Activated naive CD4-positive, alpha-beta T cell treated with anti-CD3 and anti-CD28 coated beads for 36 hours (primary cell): Measurements from ENCODE around the gene OXER1. TPM values are rescaled to one million over a fixed set of nuclear protein-coding genes. Genes with fewer than 3 reads are reported as not detected.

Experiments used
- CTCF ChIA-PET: fragments of 350-600 bp; sonication (Branson Sonifier 250); formaldehyde crosslinking; loops from one replicate; lab custom pipeline; 2021; ENCODE audit warnings: antibody characterized with exemption; lab: Charles Lee
- DNase-seq: peaks from one replicate; pipeline ENCODE4 v3.0.0-alpha.2; 2020
- H3K27ac Mint-ChIP-seq: one replicate; pipeline ENCODE4 v1.8.0; 2021; ENCODE audit warnings: mild to moderate bottlenecking, mixed read lengths
- H3K27me3 Mint-ChIP-seq: one replicate; pipeline ENCODE4 v1.8.0; 2021; ENCODE audit warnings: low read depth, mixed read lengths
- H3K36me3 Mint-ChIP-seq: one replicate; pipeline ENCODE4 v1.8.0; 2021; ENCODE audit warnings: low read depth, mixed read lengths
- H3K4me1 Mint-ChIP-seq: one replicate; pipeline ENCODE4 v1.8.0; 2021; ENCODE audit warnings: low read depth, mixed read lengths
- H3K4me3 Mint-ChIP-seq: one replicate; pipeline ENCODE4 v1.8.0; 2021; ENCODE audit warnings: mild to moderate bottlenecking, moderate library complexity, mixed read lengths
- H3K9me3 Mint-ChIP-seq: one replicate; pipeline ENCODE4 v1.8.0; 2021; ENCODE audit warnings: mixed read lengths
- intact Hi-C: fragments of 100-400 bp; cut with micrococcal nuclease; formaldehyde crosslinking; loops from one replicate; pipeline ENCODE4 v1.15.1; 2023
- total RNA-seq, 2 experiments: library from RNA; stranded (reverse); gene quantifications; one replicate each; pipeline ENCODE4 v1.2.3, GENCODE V29; 2021

The OXER1 gene
- total RNA-seq, 2 experiments from 2014 or later, result 0.14 TPM; not detected in 1

DNA sequence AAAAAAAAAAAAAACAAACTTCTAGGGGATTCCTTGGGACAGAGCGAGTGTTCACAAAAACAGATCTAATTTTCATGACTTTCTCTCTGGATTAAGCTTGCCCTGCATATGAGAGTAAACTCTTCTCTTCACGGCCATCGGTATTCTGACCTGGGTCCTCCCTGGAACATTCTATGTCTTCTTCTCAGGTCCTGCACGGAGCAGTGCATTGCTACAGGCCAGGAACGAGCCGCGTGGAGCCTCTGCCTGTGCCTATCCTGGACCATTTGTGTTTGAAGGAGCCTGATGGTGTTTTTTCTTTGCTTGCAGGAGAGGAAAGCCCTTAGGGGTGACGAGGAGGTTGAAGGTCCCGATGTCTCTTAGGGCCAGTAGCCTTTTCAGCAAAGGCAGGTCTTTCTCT, 1.8 kb upstream of the OXER1 start:
- CTCF ChIA-PET, result no interaction called here
- no peak for DNase-seq
- H3K4me3 Mint-ChIP-seq, result no peak overlapping the region

DNA sequence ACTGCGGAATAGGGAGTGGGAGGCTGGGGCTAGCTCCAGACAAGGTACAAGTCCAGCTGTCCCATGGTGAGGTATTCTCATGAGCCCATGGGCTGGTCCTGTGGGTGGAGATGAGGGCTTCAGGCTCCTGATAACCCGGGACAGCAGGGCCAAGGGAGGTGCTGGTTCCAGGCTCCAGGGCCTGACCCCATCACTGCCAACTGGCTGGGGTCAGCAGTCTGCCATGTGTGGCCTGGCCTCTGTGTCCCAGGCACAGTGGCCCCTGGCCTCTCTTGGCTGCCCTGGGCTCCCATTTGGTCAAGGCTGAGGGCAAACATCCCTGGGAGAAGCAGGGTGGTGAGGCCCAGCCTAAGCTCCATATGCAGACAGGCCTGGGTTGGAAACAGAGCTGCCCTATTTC, 966 bp upstream of the OXER1 start:
- H3K4me3 Mint-ChIP-seq, result no peak overlapping the region
- no peak overlapping the region for H3K27ac Mint-ChIP-seq
- no peaks in the 10 kb centered on the region for H3K4me1 Mint-ChIP-seq
- intact Hi-C loops, result no loop called here
- no peaks in the 10 kb centered on the region for H3K27me3 Mint-ChIP-seq
- no peaks in the 10 kb centered on the region for H3K9me3 Mint-ChIP-seq
- CTCF ChIA-PET, result no interaction called here
- no peak for DNase-seq
- H3K36me3 Mint-ChIP-seq, result no peaks in the 10 kb centered on the region

More for the DNA sequence above, 1.8 kb upstream of the OXER1 start:
- Mint-ChIP-seq H3K27me3 (no peaks in the 10 kb centered on the region), H3K27ac (no peak overlapping the region), H3K4me1 (no peaks in the 10 kb centered on the region), H3K36me3 (no peaks in the 10 kb centered on the region), H3K9me3 (no peaks in the 10 kb centered on the region)
- intact Hi-C loops, result no loop called here

DNA sequence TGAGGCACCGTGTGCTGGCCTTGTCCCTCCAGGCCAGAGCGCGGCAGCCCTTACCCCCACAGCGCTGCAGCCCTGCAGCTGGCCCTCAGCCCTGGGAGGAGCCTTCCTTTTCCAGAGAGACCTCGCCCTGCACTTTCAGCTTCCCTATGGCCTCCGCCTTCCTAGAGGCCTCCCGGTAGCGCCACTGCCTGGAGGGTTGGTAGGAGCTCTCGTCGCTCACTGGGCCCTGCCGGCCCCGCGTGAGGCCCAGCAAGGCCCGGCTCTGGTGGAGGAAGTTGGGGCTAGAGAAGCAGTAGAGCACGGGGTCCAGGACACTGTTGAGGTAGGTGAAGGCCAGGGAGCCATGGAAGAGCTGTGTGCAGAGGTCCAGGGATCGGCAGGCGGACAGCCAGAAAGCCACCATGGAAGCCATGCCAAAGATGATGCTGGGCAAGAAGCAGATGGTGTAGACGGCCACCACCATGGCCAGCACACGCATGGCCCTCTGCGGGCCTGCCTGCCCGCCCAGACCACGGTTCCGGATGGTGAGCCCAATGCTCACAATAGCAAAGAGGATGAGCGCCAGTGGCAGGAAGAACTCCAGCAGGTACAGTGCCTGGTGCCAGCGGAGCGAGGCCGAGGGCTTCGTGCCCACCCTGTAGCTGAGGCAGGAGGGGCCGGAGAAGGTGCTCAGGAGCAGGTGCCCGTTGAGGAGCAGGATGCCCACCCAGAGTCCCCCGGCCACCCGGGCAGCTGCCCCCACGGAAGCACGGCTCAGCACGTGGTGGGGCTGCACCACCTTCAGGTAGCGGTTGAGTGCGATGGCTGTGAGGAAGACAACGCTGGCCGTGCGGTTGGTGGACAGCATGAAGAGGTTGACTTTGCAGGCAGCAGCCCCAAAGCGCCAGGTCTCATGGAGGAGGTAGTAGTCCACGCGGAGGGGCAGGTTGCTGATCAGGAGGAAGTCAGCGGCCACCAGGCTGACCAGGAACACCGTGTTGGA, 821 bp downstream of the OXER1 start:
- intact Hi-C loops, result no loop called here
- no peak overlapping the region for H3K27ac Mint-ChIP-seq

DNA sequence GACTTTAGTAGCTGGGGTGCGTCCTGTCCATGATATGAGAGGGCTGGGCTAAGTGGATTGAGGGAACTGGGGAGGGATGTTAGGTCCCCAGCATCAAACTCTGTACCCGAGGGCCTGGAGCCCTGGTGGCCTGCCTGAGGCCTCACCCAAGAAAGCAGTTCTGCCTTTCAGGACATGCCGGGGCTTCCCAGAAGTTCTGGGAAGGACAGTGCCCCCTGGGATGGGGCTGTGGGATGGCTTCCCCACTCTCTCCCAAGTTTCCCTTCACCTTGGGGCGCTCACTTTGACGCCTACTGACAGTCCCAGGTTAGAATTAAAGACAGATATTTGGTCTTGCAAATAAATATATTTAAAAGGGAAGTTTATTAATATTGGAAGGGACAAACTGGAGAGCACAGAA, 1.8 kb downstream of the OXER1 start:
- Mint-ChIP-seq H3K4me3 (no peak overlapping the region), H3K27me3 (no peaks in the 10 kb centered on the region), H3K9me3 (no peaks in the 10 kb centered on the region), H3K4me1 (no peaks in the 10 kb centered on the region), H3K27ac (no peak overlapping the region), H3K36me3 (no peaks in the 10 kb centered on the region)
- DNase-seq, result no peak
- CTCF ChIA-PET, result no interaction called here
- intact Hi-C loops, result no loop called here

More for the DNA sequence above, 821 bp downstream of the OXER1 start:
- Mint-ChIP-seq H3K36me3 (no peaks in the 10 kb centered on the region), H3K9me3 (no peaks in the 10 kb centered on the region), H3K4me1 (no peaks in the 10 kb centered on the region), H3K27me3 (no peaks in the 10 kb centered on the region), H3K4me3 (no peak overlapping the region)
- CTCF ChIA-PET, result no interaction called here
- no peak for DNase-seq

DNA sequence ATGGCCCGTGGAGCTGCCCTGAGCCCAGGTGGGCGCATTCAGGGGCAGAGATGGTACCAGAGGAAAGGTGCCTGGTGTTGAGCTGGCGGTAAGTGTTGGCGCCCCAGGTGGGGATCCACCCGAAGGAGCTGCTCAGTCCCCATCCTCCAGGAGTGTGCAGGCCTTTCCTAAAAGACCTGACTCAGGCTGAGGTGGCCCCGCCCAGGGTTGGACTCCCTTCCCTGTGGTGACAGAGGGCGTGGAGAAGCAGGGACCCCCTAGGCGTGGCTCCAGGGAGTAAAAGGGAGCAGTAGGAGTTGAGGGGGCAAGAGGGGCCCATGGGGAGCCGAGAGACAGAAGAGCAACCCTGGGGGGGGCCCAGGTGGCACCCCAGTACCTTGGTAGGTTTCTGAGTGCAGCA, 2.4 kb downstream of the OXER1 start:
- Mint-ChIP-seq H3K4me1 (no peaks in the 10 kb centered on the region), H3K9me3 (no peaks in the 10 kb centered on the region), H3K4me3 (no peak overlapping the region), H3K27me3 (no peaks in the 10 kb centered on the region), H3K27ac (no peak overlapping the region), H3K36me3 (no peaks in the 10 kb centered on the region)
- CTCF ChIA-PET, result no interaction called here
- no peak for DNase-seq
- intact Hi-C loops, result no loop called here

DNA sequence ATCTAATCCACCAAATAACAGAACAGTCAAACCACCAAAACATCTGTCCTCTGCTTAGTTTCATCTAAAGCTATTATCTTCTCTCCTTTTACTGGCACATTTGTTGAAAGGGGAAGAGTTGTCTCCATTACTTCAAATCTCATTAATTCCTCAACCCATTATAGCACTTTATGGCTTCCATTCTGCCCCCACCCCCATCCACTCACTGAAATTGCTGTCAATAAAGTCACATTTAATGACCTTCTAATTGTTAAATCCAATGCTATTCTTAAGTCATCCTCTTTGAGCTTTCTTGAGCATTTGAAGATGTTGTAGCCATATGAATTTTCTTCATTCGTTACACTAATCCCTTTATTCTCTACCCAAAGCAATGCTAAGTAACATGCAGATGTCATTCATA, 5.2 kb downstream of the OXER1 start:
- intact Hi-C loops, result no loop called here

DNA sequence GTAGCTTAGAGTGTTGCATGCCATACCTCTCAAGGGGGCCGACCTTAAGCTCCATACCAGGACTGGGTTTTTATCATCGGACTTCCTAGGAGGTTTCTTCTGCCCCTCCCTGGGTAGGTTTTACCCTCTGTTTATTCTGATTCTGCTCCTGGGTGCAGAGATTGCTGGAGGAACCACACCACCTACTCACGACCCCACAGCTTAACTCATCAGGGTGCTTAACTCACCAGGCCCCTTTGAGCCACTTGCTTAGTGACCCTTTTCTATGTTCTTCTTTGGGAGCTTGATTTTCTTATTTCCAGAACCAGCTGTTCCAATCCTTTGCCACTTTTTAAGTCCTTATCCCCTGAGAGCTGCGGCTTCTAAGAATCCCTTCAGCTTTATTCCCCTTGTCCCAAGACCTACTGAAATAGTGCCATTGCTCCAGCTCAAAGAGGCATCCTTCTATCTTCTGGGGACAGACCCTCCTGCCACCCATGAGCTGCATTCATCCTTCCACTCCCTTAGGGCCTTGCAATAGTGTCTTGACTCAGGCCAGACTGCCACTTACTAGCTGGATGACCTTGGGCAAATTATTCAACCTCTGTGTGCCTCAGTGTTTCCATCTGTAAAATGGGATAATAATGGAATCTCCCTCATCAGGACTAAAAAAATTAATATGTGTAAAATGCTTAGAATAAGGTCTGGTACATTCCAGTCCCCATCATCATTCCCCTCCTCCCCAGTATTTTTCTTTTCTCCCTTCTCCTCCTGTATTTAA, 5.8 kb downstream of the OXER1 start:
- Mint-ChIP-seq H3K36me3 (no peaks in the 10 kb centered on the region), H3K4me1 (no peaks in the 10 kb centered on the region), H3K27ac (no peak overlapping the region), H3K4me3 (no peak overlapping the region), H3K9me3 (no peaks in the 10 kb centered on the region), H3K27me3 (no peaks in the 10 kb centered on the region)
- DNase-seq, result no peak
- intact Hi-C loops, result no loop called here
- CTCF ChIA-PET, result interaction anchor here (1.9 kb wide), 1 partner anchor 20 kb away, joined by 6 read pairs; no protein-coding TSS in a partner anchor

More for the DNA sequence above, 5.2 kb downstream of the OXER1 start:
- H3K4me3 Mint-ChIP-seq, result no peak overlapping the region
- no peaks in the 10 kb centered on the region for H3K4me1 Mint-ChIP-seq
- H3K9me3 Mint-ChIP-seq, result no peaks in the 10 kb centered on the region
- CTCF ChIA-PET, result interaction anchor here (1.9 kb wide), 1 partner anchor 19 kb away, joined by 6 read pairs; no protein-coding TSS in a partner anchor
- H3K36me3 Mint-ChIP-seq, result no peaks in the 10 kb centered on the region
- no peak for DNase-seq
- H3K27me3 Mint-ChIP-seq, result no peaks in the 10 kb centered on the region
- no peak overlapping the region for H3K27ac Mint-ChIP-seq

DNA sequence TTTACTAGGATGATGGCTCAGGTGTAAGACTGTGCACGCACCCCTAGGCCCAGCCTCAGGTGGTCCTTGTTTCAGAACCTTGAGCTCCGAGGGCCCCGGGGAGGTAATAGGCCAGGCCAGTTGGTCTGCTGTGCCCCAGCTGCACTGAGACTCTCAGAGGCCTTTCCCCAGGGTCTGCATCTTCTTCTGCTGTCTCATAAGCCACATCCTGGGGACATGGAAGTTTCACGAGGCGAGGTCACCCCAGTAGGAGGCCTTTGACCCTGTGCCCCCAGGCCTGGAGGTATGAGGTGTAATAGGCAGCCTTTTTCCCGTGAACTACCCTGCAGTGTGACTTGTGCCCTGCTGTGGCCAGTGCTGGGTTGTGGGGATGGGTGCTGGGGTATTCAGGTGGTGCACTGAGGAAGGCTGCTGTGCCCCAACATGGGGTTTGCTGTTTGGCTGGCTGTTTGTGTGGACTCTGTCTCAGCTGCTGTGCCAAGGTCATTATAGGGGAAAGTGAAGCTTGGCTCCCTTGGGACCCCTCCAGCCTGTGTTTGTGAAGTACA, 6.9 kb downstream of the OXER1 start:
- intact Hi-C loops, result no loop called here
- no peaks in the 10 kb centered on the region for H3K4me1 Mint-ChIP-seq
- H3K9me3 Mint-ChIP-seq, result no peaks in the 10 kb centered on the region
- peaks cover 2% of the 10 kb centered on the region for H3K36me3 Mint-ChIP-seq
- H3K27me3 Mint-ChIP-seq, result no peaks in the 10 kb centered on the region
- CTCF ChIA-PET, result interaction anchor here (0.6 to 1.9 kb wide), 2 partner anchors 21 to 41 kb away, joined by 3 to 6 read pairs; no protein-coding TSS in a partner anchor
- H3K27ac Mint-ChIP-seq, result no peak overlapping the region
- no peak for DNase-seq
- H3K4me3 Mint-ChIP-seq, result no peak overlapping the region

DNA sequence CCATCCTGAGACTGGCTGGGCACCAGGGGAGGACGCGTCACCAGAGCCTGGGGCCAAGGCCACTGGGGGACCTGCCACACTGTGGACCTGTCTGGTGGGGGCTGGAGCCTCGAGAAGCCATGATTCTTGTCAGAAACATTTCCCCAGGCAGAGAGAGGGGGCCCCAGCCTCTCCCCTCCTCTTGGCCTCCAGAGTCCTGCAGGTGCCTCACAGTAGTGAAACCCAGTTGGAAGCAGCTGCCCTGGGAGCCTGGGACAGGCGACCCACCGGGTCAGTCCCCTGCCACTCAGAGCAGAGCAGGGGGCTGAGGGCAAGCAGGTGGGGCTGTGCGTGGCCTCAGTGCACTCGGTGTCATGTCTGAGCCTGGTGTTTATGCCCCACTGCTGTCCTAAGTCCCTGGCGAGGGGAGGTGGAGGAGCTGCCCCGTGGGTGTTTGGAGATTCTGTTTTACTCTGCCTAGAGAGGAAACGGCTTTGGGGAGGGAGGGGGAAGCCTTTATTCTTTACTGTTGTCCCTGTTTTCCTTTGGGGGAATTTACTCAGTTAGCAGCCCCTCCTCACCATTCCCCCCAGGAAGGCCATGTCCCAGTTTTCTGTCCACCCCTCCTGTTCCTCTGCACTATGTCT, 7.7 kb downstream of the OXER1 start:
- Mint-ChIP-seq H3K27me3 (no peaks in the 10 kb centered on the region), H3K9me3 (no peaks in the 10 kb centered on the region), H3K36me3 (peaks cover 2% of the 10 kb centered on the region), H3K4me1 (no peaks in the 10 kb centered on the region), H3K27ac (no peak overlapping the region), H3K4me3 (no peak overlapping the region)
- intact Hi-C loops, result no loop called here
- CTCF ChIA-PET, result no interaction called here
- no peak for DNase-seq

DNA sequence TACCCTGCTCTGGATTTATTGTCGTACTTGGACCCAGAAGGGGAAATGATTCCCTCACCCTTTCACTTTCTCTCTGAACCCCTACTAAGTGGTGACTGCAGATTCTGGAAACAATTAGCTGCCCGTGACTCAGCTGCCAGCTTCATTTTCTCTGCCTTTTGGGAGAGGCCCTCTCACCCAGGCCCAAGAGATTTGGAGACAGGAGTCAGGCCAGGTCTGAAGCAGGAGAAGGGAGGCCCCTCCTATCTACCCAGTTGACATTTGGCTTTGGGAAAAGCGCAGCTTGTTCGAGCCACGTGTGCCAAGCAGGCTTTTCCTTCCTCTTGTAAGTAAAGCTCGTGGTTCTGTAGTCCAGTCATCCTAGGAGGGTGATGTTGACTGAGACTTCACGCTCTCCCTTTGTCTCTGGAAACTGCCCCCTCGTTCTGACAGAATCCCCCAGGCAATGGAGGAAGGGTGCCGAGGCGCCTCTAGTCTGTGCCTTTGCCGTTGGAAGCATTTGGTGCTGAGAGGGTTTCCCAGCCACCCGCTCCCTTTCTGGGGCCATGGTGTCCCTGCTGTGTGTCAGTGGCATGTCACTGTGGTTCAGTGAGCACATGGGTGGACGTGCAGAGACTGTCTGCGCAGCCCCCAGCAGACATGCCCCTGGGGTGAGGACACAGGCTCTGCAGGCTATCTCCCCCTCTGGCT, 8.6 kb downstream of the OXER1 start:
- peaks cover 2% of the 10 kb centered on the region for H3K36me3 Mint-ChIP-seq
- no peaks in the 10 kb centered on the region for H3K9me3 Mint-ChIP-seq
- H3K27me3 Mint-ChIP-seq, result no peaks in the 10 kb centered on the region
- no peak overlapping the region for H3K27ac Mint-ChIP-seq
- CTCF ChIA-PET, result interaction anchor here (0.9 to 1.3 kb wide), 2 partner anchors 56 to 92 kb away, joined by 3 to 4 read pairs; no protein-coding TSS in a partner anchor
- intact Hi-C loops, result no loop called here
- no peak overlapping the region for H3K4me3 Mint-ChIP-seq
- no peaks in the 10 kb centered on the region for H3K4me1 Mint-ChIP-seq
- no peak for DNase-seq

DNA sequence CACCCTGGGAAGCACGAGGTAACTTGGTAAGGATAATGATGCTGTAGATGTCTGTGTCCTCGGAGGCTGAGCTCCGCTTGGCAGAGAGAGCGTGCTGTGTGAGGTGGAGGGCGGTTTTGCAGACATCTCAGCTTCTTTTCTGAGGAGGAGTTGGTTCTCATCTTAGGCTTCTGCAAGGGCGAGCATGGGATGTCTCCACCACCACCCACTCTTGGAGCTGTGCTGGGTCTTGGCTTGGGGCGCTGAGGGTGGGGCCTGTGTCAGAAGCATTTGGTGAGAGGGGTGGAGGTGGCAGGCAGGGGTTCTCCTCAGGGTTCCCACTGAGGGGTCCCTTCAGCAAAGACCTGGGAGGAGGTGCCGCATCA, 9.2 kb downstream of the OXER1 start:
- no peak for DNase-seq
- no peak overlapping the region for H3K4me3 Mint-ChIP-seq
- intact Hi-C loops, result no loop called here
- no peaks in the 10 kb centered on the region for H3K9me3 Mint-ChIP-seq
- peaks cover 2% of the 10 kb centered on the region for H3K36me3 Mint-ChIP-seq
- CTCF ChIA-PET, result interaction anchor here (0.9 to 1.3 kb wide), 2 partner anchors 56 to 91 kb away, joined by 3 to 4 read pairs; no protein-coding TSS in a partner anchor
- no peaks in the 10 kb centered on the region for H3K4me1 Mint-ChIP-seq
- no peaks in the 10 kb centered on the region for H3K27me3 Mint-ChIP-seq
- no peak overlapping the region for H3K27ac Mint-ChIP-seq
